Neural progenitor cell (in vitro differentiated cells): Measurements from ENCODE around the gene RIC1.

Experiments
- CTCF ChIP-seq: fragments of 200-600 bp; sonication (generic); IDR thresholded peaks from 2 replicates; pipeline ENCODE4 v1.5.1; 2017; ENCODE audit warnings: antibody characterized with exemption, mild to moderate bottlenecking
- EZH2 ChIP-seq: fragments of 200-600 bp; sonication (generic); IDR thresholded peaks from 2 replicates; pipeline ENCODE4 v1.6.1; 2017; ENCODE audit warnings: antibody characterized with exemption, mild to moderate bottlenecking, moderate library complexity
- EZH2phosphoT487 ChIP-seq: fragments of 200-600 bp; sonication (generic); IDR thresholded peaks from 2 replicates; pipeline ENCODE4 v1.6.1; 2017; ENCODE audit warnings: antibody characterized with exemption

- TF ChIP-seq CTCF (no peak), EZH2phosphoT487 (no peak), EZH2 (no peak)
Measured at GRCh38 chr9:5580650-5581049, 48.3 kb upstream of the RIC1 start.
